Keratinocyte (primary cell): ENCODE results near the gene NEXN.

Experiments
- CTCF ChIP-seq, 3 experiments: IDR thresholded peaks in 1 of 3; conservative IDR thresholded peaks in 1 of 3; optimal IDR thresholded peaks in 1 of 3; 2 replicates in 2 of 3; 3 replicates in 1 of 3; pipeline versions ENCODE3 to v1.5.1; 2011; ENCODE audit warnings: low read length in 3 of 3, mild to moderate bottlenecking in 3 of 3, moderate library complexity in 2 of 3, control low read depth in 1 of 3, inconsistent platforms in 1 of 3; ENCODE audit not compliant: insufficient read depth in 2 of 3; ENCODE audit errors: extremely low read depth in 1 of 3
- EZH2 ChIP-seq: IDR thresholded peaks from one replicate; pipeline ENCODE4 v1.6.1; 2012; ENCODE audit warnings: inconsistent platforms, mild to moderate bottlenecking, low read length, moderate library complexity

GRCh38 chr1:77961392-77961791 lies 73.0 kb downstream of the NEXN start:
- no peak for TF ChIP-seq CTCF (optimal IDR thresholded peaks at IDR 0.05 in 1 of 3, IDR thresholded peaks at IDR 0.05 in 1 of 3, conservative IDR thresholded peaks at IDR 0.05 in 1 of 3; ENCODE audit: extremely low read depth in 1 of 3, insufficient read depth in 2 of 3, low read length in 3 of 3)
- TF ChIP-seq EZH2, result no peak
